ENCODE results near the gene FBXL16.

The FBXL16 gene

GRCh38 chr16:689175-689897, 16.3 kb downstream of the FBXL16 start:
- no peak for DNase-seq (ENCODE audit: low read depth)

GRCh38 chr16:687499-687898, 18.1 kb downstream of the FBXL16 start:
- no peak for DNase-seq (ENCODE audit: low read depth)

DNA sequence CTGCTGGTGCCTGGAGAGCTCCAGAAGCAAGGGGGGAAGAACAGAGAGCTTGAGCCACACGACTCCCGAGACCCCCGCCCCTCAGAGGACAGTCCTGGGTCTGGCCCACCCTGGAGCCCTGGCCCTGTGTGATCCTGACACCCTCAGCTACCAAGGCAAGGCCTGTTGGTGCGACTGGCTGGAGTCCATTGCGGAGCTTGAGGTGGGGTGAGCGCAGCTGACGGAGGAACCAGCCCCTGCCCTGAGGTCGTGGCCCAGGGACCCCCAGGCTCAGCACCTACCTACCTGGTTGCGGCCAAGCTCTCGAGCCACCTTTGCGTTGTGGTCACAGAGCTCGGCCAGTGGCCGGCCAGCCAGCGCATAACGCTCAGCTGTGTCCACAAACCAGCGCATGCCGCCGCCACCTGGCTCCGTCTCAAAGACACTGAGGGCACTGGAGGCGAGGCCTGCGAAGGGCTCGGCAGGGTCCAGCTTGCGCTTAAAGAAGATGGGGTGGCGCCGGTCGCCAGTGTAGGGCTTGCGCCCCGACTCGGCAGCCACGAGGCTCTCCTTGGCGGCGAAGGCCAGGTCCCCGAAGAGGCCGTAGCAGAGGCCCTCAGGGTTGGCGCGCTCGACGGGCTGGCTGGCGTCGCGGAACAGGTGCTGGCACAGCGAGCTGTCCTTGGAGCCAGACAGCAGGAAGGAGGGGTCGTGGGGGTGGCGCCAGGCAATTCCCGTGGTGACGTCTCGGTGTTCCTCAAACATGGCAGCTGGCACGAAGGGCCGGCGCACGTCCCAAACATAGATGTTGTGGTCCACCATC, 18.9 kb downstream of the FBXL16 start:
- DNase-seq (ENCODE audit: low read depth), result no peak

DNA sequence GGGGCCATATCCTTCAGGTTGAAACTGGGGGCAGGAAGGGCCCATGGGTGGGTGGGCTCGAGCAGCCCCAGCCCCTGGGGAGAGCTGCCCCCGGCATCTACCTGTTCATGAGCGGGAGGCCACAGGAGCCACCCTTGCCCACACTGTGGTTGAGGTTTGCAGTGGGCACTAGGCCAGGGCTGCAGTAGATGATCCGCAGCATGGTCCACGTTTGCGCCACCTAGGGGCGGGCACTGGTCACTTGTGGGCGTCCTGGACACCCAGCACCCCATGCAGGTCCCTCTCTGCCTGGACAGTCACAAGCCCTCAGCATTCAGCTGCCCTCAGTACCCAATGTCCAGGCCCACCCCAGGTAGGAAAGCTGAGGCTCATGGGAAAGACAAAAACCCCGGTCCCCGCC, 19.6 kb downstream of the FBXL16 start:
- no peak for DNase-seq (ENCODE audit: low read depth)

GRCh38 chr16:684961-685696, 20.5 kb downstream of the FBXL16 start:
- DNase-seq (ENCODE audit: low read depth), result no peak

DNA sequence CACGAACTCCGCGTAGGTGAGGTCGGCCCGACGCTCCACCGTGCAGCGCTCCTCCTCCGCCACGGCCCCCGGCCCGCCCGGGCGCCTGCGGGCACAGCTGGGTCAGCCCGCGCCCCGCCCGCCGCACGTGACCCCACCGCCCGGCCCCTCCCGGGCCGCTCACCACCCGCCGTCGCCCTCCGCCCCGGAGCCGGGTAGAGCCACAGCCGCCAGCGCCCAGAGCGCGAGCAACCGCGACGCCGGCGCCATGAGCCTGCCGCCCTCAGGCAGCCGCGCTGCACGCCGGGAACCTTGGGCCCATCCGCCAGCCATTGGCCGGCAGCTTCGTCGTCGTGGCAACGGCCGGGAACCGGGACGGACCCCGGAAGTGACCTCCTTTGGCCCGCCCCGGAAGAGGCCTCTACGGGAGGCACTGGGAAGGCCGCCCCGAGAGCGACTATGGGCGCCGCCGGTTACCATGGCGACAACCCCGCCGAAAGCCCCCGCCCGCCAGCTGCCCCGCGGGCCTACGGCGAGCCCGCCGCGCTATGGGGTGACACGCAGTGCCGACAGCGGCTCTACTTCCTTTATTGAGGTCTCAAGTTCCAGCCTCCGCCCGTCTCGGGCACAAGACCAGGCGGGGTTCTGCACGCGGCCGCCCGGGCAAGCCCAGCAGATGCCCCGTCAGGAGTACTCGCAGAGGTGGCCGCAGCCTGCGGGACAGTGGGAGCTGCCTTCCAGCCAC, 21.4 kb downstream of the FBXL16 start, which contains the start of gene JMJD8:
JMJD8 (minus strand) TSS at position 264 of the 724 bp plus-strand sequence; CDS start at position 249, 15 bp downstream.
- DNase-seq (ENCODE audit: low read depth), result peak; percentile 93

- DNase-seq (ENCODE audit: low read depth), result no peak
Measured at GRCh38 chr16:683396-684070, 22.1 kb downstream of the FBXL16 start.

GRCh38 chr16:682493-683395, 22.9 kb downstream of the FBXL16 start:
- DNase-seq (ENCODE audit: low read depth), result no peak

DNA sequence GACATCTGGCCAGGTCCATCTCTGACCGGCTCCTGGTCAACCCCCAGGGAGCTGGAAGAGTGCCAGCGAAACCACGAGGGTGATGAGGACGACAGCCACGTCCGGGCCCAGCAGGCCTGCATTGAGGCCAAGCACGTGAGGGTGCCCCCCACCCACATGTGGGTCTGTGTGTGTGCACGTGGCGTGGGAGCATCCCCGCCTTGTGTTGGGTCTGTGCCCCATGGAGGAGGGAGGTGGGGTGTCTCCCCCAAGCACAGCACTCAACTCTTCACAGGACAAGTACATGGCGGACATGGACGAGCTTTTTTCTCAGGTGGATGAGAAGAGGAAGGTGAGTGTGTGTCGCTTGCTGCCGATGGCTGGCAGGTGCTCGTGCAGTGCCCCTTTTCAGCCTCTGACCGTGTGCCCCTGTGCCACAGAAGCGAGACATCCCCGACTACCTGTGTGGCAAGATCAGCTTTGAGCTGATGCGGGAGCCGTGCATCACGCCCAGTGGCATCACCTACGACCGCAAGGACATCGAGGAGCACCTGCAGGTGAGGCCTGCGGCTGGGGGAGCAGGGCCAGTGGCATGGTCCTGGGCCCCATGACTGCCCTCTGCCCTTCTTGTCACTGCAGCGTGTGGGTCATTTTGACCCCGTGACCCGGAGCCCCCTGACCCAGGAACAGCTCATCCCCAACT, 23.7 kb downstream of the FBXL16 start:
- DNase-seq (ENCODE audit: low read depth), result no peak

- DNase-seq (ENCODE audit: low read depth), result peak; percentile 43
Measured at GRCh38 chr16:680967-681745, 24.4 kb downstream of the FBXL16 start.

- DNase-seq (ENCODE audit: low read depth), result no peak
Measured at GRCh38 chr16:680625-680945, 25.0 kb downstream of the FBXL16 start.

DNA sequence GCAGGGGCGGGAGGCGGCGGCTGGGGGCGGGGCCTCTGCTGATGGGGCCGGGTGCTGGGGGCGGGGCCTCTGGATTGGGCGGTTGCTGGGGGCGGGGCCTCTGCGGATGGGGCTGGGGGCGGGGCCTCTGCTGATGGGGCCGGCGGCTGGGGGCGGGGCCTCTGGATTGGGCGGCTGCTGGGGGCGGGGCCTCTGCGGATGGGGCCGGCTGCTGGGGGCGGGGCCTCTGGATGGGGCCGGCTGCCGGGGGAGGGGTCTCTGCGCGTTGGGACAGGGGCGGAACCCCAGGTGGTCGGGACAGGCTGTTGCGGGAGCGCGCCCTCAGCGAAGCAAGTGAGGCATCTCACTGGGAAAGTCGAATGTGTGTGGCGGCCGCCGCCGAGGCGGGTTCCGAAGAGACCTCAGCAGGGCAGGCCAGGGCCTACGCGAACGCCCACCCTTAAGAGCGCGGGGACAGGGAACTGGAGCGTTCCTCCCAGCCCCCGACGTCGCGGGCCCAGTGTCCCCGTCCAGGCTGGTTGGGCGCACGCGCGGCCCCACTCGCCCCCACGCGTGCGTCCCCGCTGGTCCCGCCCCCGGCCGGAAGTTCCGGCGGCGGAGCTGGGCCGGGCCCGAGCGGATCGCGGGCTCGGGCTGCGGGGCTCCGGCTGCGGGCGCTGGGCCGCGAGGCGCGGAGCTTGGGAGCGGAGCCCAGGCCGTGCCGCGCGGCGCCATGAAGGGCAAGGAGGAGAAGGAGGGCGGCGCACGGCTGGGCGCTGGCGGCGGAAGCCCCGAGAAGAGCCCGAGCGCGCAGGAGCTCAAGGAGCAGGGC, 25.6 kb downstream of the FBXL16 start, which contains the start of gene STUB1:
STUB1 (plus strand) TSS at position 597 of the 811 bp plus-strand sequence; CDS start at position 713, 116 bp downstream.
- peak; percentile 68 for DNase-seq (ENCODE audit: low read depth)

- DNase-seq (ENCODE audit: low read depth), result no peak
Measured at GRCh38 chr16:678858-679813, 26.5 kb downstream of the FBXL16 start.

DNA sequence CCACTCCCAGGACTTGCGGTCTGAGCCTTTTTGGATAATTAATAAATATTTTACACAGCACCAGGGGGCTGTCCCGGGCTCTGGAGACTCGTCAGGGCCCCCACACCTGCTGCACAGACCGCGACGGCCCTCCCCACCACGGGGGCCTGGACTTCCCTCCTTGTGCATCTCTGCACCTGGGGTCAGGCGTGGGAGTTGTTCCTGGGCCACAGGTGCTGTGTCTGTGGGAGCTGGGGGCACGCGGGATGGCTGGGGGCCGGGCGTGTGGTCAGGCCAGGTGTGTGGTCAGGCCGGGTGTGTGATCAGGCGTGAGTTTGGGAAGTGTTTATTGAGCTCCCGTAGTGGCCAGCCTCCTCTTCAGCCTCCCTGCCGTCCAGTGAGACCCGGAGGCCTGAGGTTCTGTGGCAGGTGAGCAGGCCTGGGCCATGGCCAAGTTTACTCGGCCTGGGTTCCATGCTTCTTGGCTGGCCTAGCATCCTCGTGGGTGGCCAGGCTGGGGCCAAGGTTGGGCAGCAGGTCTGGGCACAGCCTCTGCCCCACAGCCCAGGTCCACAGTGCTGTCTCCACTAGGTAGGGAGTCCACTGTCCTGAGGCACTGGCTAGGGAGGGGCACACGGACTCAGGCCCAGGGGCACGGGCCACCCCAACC, 27.3 kb downstream of the FBXL16 start:
- no peak for DNase-seq (ENCODE audit: low read depth)

DNA sequence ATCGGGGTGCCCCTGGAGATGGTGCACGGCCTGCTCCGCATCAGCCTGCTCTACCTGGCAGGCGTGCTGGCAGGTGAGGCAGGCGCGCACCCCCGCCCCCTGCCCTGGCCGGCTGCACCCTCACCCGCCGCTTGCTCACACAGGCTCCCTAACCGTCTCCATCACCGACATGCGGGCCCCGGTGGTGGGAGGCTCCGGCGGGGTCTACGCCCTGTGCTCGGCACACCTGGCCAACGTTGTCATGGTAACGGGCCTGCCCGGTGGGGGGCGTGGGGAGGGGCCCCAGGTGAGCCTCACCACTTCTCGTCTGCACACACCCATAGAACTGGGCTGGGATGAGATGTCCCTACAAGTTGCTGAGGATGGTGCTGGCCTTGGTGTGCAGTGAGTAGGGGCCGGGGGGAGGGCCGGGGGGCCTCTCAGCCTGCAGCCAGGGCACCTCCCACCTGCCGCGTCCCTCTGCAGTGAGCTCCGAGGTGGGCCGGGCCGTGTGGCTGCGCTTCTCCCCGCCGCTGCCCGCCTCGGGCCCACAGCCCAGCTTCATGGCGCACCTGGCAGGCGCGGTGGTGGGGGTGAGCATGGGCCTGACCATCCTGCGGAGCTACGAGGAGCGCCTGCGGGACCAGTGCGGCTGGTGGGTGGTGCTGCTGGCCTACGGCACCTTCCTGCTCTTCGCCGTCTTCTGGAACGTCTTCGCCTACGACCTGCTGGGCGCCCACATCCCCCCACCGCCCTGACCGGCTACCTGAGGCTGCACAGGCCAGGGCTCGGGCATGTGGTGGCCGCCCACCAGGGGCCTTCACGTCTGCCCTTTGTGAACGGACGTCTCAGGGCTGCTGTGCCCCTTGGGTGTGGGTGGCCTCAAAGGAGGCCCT, 28.0 kb downstream of the FBXL16 start:
- DNase-seq (ENCODE audit: low read depth), result no peak

All from stromal cell of bone marrow (primary cell).